ENCODE results near the gene BLOC1S3. TPM values are rescaled to one million over a fixed set of nuclear protein-coding genes. Genes with fewer than 3 reads are reported as not detected.

BLOC1S3 gene
- total RNA-seq, 1 donor from 2014 or later, result 8.0 TPM

- no peak overlapping the region for H3K27ac Mint-ChIP-seq
- no peaks in the 10 kb centered on the region for H3K9me3 Mint-ChIP-seq
- peaks cover 10% of the 10 kb centered on the region for H3K36me3 Mint-ChIP-seq
- TF ChIP-seq CTCF (IDR thresholded peaks at IDR 0.05; ENCODE audit: unreplicated experiment), result no peak
- no peak overlapping the region for H3K4me3 Mint-ChIP-seq
- no peak for DNase-seq (ENCODE audit: low spot score in 2 of 2, unreplicated experiment in 2 of 2)
- no peaks in the 10 kb centered on the region for H3K27me3 Mint-ChIP-seq (ENCODE audit: low read depth)
- peaks cover 8% of the 10 kb centered on the region for H3K4me1 Mint-ChIP-seq
These were observed 38.5 kb upstream of the BLOC1S3 start for GRCh38 chr19:45140144-45140503.

GRCh38 chr19:45140533-45140932 lies 38.1 kb upstream of the BLOC1S3 start:
- peaks cover 10% of the 10 kb centered on the region for H3K36me3 Mint-ChIP-seq
- DNase-seq (ENCODE audit: low spot score in 2 of 2, unreplicated experiment in 2 of 2), result no peak
- H3K9me3 Mint-ChIP-seq, result no peaks in the 10 kb centered on the region

GRCh38 chr19:45141203-45141900 lies 37.2 kb upstream of the BLOC1S3 start:
- no peak for DNase-seq (ENCODE audit: low spot score in 2 of 2, unreplicated experiment in 2 of 2)
- H3K36me3 Mint-ChIP-seq, result peaks cover 10% of the 10 kb centered on the region
- peaks cover 8% of the 10 kb centered on the region for H3K4me1 Mint-ChIP-seq
- no peaks in the 10 kb centered on the region for H3K27me3 Mint-ChIP-seq (ENCODE audit: low read depth)
- TF ChIP-seq CTCF (IDR thresholded peaks at IDR 0.05; ENCODE audit: unreplicated experiment), result no peak
- no peak overlapping the region for H3K4me3 Mint-ChIP-seq
- no peak overlapping the region for H3K27ac Mint-ChIP-seq
- no peaks in the 10 kb centered on the region for H3K9me3 Mint-ChIP-seq

More at GRCh38 chr19:45140533-45140932, 38.1 kb upstream of the BLOC1S3 start:
- Mint-ChIP-seq H3K4me1 (peaks cover 8% of the 10 kb centered on the region), H3K27ac (no peak overlapping the region), H3K27me3 (ENCODE audit: low read depth) (no peaks in the 10 kb centered on the region), H3K4me3 (no peak overlapping the region)
- no peak for TF ChIP-seq CTCF (IDR thresholded peaks at IDR 0.05; ENCODE audit: unreplicated experiment)

GRCh38 chr19:45142016-45142725 lies 36.4 kb upstream of the BLOC1S3 start:
- Mint-ChIP-seq H3K4me1 (peaks cover 5% of the 10 kb centered on the region), H3K4me3 (no peak overlapping the region), H3K36me3 (peaks cover 10% of the 10 kb centered on the region), H3K27ac (no peak overlapping the region), H3K9me3 (no peaks in the 10 kb centered on the region), H3K27me3 (ENCODE audit: low read depth) (no peaks in the 10 kb centered on the region)
- no peak for DNase-seq (ENCODE audit: low spot score in 2 of 2, unreplicated experiment in 2 of 2)
- TF ChIP-seq CTCF (IDR thresholded peaks at IDR 0.05; ENCODE audit: unreplicated experiment), result no peak

DNA sequence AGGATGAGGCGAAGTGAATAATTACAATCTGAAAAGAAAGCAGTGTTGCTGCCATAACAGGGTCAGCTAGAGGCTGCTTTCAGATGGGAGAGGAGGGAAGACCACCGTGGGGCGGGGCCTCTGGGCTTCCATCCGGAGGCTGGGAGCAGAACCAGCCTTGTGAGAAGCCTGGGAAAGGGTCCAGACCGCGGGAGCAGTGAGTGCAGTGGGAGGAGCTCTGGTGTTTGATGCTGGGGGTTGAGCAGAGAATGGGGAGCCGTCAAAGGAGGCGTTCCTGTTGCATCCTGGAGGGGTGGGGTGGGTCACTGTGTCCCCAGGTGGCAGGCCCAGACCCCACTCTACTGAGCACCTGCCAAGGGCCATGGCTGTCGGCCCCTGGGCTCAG lies 35.9 kb upstream of the BLOC1S3 start:
- Mint-ChIP-seq H3K4me3 (no peak overlapping the region), H3K27me3 (ENCODE audit: low read depth) (no peaks in the 10 kb centered on the region), H3K4me1 (peaks cover 4% of the 10 kb centered on the region), H3K27ac (no peak overlapping the region), H3K36me3 (peaks cover 10% of the 10 kb centered on the region), H3K9me3 (no peaks in the 10 kb centered on the region)
- no peak for DNase-seq (ENCODE audit: low spot score in 2 of 2, unreplicated experiment in 2 of 2)
- no peak for TF ChIP-seq CTCF (IDR thresholded peaks at IDR 0.05; ENCODE audit: unreplicated experiment)

Measured in mesothelial cell of epicardium (in vitro differentiated cells).